ENCODE data around the gene GPR55.

Gene GPR55

DNA sequence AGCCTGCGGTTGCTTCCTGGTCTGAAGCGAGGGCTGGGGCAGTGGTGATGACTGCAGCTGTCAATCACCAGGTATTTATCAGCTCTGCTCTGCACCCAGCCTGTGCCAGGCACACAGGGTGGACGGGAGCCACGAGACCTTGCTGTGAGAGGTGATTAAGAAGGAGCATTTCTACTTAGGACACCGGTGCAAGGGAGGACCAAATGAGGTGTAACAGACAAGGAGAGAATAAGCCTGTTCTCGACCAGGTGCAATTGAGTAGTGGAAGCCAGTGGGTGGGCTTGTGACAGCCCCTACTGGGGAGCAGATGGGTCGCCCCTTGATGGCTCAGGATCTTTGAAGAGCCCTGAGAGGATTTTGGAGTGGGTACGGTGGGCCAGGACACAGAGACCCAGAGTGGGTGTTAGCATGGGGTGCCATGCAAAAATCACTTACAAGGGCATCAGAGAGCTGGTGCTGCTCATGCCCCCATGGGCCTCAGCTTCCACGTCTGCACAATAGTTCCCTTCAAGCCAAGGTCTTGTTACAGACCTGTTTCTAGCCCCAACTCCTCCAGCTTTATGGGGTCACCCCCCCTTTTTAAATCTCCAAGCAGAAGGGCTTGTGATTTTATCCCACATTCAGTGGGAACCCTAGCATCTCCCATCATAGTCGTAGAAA lies 24.6 kb downstream of the GPR55 start:
- DNase-seq (ENCODE audit: low read depth in 2 of 2) = no peak

DNA sequence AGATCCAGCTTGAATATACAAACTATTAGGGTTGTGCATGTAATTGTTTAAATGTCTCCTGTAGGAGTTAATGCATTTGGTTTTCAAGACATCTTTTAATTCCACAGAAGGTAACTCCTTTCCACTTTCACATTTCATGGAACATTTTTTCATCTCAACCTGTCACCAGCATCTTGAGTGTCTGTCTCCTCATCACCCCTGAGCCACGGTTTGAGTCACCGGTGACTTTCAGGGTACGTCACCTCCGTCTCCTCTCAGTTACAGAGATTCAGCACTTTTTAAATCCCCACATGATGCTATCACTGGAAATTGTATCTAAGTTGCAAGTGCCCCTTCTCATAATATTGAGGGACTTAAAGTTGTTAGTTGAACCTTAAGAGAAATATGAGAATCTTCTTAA lies 25.3 kb downstream of the GPR55 start:
- no peak for DNase-seq (ENCODE audit: low read depth in 2 of 2)

DNA sequence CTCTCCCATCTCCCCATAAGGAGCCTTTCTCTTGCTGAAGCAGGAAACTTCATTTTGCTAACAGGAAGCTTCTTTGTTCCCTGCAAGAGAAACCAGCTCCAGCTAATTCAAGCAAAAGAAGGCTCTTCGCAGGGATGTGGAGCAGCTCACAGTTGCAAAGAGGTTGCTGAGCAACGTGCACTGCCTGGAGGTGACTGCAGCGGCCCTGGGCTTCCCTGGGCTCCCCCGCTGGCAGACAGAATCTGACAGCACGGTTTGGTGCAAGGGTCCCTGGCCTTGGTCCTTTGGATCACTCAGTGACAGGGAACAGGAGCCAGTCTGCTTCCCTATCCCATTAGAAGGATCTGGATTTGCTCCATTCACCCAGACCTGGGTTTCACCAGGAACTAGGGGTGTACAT lies 25.8 kb downstream of the GPR55 start:
- DNase-seq (ENCODE audit: low read depth in 2 of 2) = no peak

DNA sequence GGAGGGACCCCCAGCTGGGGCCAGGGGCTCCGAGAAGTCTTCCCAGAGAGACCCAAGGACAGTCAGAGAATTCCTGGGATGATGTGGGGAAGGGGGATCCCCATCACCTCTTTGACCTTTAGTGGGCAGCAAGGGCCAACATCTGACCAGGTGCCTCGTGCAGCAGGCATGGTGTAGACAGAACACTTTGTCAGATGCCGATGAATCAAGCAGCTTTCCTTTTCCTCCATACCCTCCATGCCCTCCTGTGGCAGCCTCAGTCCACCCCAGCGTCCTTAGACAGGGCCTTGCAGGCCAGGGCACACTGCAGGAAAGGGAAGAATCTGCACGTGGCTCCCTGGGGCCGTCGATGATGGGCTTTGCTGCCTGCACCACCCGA lies 26.3 kb downstream of the GPR55 start:
- DNase-seq (ENCODE audit: low read depth in 2 of 2) = no peak

DNA sequence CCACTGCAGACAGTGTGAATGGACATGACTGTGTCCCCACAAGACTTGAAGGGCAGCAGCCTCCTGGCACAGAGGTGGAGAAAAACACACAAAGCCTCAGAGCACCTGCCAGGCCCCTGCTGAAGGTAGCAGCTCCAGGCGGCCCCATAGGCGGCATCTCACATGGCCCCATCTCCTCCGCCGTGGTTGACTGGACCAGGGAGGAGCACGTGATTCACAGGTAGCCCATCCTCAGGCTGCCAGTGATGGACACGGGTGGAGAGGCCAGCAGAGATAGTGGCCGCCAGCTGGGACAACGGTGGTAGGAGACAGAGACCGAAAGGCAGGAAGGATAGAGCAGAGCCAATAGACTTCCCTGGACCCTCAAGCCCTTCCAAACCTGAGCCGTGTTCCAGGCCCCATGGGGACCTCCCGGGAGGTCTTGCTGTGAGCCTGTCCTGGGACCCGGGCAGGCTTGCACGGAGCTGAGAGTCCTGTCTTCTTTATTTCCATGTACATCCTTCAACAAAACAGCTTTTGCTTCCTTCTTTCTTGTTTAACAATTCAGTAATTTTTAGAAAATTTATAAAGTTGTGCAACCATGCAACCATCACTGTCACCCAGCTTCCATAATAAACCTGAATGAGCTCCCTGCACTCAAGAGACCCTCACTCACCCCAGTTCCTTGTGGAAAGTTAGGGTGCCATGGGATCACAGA lies 26.9 kb downstream of the GPR55 start:
- no peak for DNase-seq (ENCODE audit: low read depth in 2 of 2)

DNA sequence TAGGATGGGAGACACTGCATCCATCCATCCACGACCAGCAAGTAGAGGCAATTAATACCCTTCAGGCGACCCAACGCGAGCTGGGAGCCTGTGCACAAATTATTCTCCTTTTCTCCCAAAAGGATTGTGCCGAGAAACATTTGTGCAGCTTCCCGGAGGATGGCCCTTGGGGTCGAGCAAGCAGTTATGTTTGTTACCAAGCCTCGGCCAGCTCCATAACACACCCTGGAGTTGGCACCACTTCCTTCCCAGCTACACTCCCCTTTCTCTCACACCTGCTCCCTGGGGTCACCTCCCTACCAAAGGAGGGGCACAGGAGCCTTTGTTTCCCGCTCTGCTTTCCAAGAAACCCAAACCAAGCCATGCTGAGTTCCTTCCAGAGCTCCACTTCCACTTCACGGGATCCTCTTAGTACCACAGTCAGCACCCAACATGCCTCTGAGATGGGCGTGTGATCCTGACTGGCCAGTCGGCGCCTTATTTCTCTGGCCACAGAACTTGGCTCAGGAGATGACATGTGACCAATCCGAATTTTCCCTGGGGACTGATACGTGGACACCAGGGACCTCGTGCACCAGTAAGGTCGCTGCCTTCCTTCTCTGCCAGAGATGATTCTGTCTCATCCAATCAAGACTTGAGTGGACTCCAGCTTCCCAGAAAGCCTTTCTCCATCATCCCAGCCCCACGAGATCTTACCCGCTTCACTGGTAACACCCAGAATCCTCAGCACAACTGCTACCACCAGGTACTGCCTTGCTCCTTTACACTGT lies 28.5 kb downstream of the GPR55 start:
- no peak for DNase-seq (ENCODE audit: low read depth in 2 of 2)

DNA sequence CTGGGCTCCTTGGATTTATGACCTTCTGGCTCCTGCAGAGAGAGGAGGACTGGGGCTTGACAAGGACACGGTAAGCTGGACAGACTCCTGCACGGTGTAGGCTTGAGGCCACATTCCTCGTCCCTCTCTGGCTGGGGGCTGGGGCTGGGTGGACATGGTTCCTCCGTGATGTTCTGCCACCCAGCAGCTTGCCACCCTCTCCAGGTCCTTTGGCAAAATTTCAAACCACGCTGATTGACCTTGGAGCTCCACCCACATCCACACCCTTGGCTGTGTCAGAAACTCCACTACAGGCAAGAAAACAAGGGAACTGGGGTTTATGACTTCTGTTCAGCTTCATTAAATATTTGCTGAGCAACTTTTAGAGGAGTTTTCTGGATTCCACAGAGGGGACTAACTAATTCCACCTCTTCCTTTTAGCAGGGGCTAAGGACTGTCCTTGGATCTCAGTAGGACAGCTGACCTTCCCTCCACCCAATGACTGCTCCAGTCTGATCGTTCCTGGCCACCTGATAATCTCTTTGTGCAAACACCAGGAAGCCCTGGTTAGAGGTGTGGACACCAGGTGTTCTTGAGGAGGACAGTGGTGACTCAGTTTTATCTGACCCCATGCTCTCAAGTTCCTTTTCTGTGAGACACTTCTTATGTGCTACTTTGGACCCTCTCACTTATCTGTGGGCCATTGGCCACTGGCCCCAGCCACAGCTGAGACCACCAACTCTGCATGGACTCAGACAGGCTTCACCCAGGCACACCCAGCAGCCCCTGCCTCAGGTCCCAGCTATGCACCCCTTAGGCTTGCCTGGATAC lies 29.3 kb downstream of the GPR55 start:
- no peak for DNase-seq (ENCODE audit: low read depth in 2 of 2)

DNA sequence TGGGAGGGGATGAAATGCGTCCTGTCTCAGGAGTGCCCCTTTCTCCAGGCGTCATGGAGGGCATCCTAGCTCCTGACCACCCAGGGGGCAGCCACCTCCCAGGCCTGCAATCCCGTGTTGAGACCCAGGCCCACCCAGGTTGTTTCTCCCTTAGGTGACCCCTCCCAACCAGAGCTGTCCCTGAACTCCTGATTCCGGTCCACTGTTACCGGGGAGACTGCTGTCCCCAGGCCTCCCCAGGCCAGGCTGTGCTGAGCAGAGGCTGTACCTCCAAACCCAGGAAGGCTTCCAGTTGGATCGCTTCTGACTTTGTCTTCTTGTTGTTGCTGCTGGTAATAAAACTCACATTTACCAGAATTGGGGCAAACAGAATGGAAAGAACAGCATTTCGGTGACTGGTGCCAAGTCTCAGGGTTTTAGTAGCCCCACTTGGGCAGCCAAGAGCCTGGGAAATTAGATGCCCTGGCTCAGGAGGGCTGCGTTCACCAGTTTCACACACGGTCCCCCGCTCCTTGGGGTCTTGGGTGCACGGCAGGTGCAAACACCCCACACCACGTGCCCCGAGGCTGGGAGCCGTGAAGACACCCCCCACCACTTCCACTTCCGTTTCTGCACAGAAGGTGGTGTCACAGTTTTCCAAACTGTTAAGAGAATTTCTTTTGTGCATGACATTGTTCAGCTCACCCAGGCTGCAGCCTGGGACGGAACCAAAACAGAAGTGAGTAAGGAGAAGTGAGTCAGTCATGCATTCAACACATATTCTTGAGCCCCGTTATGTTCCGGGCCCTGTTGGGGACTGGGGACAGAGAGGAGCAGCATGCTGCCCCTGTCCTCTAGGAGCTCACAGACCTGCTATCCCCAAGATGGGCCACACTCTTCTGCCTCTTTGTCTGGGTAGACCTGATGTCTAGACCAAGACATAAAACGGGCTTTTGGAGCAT lies 30.9 kb downstream of the GPR55 start:
- DNase-seq (ENCODE audit: low read depth in 2 of 2) = no peak

DNA sequence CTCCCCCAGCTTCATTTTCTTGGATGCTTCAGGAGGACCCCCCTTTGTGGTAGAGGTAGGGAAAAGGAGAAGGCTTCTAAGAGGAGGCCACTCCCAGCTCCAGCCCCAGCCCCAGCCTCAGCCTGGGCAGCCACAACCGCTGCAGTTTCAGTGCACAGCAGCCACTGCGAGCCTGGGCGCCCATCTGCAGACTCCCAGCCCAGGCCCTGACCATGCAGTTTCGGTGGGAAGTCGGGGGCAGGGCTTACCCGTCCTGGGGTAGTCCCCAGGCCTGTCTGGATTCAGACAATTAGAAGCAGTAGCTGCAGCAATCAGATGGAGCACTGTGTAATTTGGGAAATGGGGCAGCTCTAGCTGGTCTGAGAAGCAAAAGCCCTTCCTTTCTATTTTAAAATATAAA lies 31.7 kb downstream of the GPR55 start:
- DNase-seq (ENCODE audit: low read depth in 2 of 2) = no peak

DNA sequence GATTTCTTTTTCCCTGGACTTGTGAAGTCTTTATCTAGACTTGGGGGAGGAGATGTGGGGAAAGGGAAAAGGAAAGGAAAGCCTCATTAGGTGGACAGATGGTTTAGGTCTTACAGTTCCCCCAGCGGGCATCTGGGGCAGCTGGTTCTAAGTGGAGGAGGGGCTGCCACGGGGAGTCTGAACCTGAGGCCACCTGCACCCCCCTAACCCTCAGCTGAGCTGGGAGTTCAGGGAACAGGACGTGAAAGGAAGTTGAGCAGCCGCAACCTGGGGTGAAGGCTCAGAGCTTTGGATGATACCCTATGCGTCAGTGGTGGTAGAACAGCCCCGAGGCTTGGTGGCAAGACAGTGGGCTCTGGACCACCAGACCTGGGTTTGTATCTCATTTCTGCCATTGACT lies 33.5 kb downstream of the GPR55 start:
- no peak for DNase-seq (ENCODE audit: low read depth in 2 of 2)

DNA sequence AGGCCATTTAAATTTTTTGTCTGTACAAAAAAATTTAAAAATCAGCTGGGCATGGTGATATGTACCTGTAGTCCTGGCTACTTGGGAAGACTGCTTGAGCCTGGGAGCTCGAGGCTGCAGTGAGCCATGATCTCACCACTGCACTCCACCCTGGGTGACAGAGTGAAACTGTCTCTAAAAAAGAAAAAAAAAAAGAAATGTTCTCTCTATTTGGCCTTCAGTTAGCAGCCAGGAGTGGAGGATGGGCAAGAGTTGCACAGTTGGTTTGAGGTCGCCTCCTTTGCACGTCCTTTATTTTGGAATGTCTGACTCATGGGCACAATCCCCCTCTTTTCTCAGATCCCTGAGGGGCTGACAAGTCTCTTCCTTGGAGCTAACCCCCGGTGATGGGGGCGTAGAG lies 34.0 kb downstream of the GPR55 start:
- DNase-seq (ENCODE audit: low read depth in 2 of 2) = no peak

DNA sequence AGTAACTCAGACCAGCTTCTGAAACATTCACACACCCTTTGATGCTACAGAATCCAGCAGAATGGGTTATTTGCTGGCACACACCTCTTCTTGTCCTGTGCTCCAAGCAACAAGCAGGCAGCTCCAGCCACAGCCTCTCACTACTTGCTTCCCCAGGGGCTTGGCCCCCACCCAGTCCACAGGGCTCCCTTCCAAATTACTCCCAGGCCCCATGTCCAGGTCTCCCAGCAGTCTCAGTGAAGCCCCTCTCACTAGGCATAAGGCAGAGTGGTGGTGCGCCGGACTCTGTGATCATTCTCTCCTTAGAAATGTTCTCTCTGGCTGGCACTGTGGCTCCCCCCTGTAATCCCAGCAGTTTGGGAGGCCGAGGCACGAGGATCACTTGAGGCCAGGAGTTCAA lies 34.4 kb downstream of the GPR55 start:
- no peak for DNase-seq (ENCODE audit: low read depth in 2 of 2)

DNA sequence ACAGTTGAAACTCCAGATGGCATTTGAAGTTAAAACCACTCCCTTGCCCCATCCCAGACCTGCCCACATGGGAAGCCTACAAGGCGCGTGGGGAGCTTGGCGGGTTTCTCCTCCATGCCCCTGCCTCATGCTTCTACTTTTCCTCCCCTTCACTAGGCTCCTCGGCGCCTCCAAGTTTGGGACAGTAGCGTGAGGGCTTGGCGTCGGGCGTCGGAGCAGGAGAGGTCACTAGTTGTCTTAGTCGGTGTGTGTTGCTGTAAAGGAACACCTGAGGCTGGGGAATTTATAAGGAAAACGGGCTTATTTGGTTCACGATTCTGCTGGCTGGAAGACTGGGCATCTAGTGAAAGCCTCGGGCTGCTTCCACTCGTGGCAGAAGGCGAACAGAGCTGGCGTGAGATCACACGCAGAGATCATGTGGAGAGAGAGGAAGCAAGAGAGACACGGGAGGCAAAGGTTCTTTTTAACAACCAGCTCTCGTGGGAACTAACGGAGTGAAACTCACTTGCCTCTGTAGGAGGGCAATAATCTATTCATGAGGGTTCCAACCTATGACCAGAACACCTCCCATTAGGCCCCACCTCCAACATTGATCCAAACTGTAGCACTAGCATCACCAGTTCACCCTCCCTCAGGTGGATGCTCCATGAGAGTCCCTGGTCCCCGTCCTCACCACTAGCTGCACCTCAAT lies 35.0 kb downstream of the GPR55 start:
- DNase-seq (ENCODE audit: low read depth in 2 of 2) = no peak

DNA sequence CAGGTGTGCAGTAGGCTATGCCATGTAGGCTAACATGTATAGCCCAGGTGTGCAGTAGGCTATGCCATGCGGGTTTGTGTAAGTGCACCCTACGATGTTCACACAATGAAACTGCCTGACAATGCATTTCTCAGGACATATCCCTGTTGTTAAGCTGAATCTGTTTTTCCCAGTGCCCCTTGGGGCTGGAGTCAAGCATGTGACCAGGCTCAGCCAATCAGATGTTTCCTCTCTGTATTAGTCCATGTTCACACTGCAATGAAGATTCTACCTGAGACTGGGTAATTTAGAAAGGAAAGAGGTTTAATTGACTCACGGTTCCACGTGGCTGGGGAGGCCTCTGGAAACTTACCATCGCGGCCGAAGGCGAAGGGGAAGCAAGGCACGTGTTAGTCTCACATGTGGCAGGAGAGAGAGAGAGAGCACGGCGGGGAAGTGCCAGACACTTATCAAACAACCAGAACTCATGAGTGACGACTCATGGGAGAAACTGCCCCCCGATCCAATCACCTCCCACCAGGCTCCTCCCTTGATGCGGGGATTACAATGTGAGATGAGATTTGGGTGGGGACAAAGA lies 36.1 kb downstream of the GPR55 start:
- no peak for DNase-seq (ENCODE audit: low read depth in 2 of 2)

DNA sequence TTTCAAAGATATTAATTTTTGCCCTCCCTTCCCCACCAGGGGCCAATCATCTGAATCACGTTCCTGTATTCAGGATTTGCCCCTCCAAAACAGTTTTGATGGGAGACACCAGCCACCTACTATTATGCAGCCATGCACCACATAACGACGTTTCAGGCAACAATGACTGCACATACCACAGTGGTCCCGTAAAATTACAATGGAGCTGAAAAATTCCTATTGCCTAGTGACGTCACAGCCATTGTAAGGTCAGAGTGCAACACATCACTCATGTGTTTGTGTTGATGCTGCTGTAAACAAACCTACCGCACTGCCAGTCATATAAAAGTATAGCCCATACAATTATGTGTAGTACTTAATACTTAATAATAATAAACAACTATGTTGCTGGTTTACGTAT lies 37.7 kb downstream of the GPR55 start:
- no peak for DNase-seq (ENCODE audit: low read depth in 2 of 2)

DNA sequence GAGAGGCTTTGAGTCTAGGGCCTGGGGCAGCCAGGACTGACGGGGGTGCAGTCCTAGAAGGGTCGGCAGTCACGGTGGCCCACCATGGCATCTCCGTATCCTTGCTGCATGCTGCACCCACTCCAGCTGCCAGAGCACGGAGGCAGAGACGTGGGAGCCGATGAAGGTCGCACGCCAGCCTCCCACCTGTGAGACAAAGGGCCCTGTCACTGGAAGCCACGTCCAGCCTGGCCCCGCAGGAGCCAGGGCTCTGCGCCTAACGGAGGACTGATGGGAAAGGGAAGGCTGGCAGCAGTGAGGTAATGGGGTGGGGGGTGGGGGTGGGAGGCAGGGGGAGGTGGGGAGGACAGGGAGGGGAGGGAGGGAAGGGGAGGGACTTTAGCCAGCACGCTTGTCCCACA lies 38.4 kb downstream of the GPR55 start:
- DNase-seq (ENCODE audit: low read depth in 2 of 2) = no peak

DNA sequence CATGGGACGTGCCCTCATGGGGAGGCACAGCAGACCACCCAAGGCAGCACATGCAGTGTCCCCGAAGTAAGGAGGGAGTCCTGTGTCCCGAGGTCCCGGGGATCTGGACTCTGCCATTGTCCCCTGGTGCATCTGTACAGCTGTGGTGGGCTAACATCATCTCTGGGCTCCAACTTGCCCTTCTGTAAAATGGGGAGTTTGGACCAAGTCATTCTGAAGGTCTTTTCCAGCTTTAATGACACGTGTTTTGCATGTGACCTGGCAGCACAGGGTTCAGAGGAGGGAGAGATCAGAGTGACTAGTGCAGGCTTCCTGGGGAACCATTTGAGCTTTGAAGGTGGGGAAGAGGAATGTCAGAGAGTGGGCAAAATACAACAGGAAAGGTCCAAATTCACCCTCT lies 38.8 kb downstream of the GPR55 start:
- DNase-seq (ENCODE audit: low read depth in 2 of 2) = no peak

DNA sequence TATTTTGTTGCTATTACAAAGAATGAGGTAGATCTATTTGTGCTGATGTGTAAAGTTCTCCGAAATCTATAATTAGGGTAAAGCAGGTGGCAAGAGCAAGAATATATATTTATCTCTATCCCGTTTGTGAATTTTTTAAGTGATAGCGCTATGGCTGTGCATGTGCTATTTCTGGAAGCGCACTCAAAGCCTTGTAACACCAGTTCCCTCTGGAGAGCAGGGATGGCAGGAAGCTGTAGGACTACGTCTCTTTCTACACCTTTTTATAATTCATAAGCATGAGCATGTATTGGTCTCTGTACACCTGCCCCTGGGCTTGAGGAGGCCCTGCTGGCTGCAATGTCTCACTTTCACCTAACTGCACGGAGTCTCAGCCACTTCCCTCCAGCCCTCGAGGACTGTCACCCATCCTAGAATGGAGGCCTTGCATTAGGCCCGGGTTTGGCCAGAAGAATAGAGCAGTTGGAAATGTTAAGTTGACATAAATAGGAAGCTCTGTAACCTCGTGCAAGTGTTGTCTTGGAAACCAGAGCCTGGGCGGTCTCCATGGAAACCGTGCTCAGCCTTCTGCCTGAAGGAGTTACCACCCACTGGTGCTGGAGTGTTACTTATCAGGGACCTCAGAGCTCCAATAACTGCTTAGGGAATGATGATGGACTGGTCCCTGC lies 39.4 kb downstream of the GPR55 start:
- DNase-seq (ENCODE audit: low read depth in 2 of 2) = no peak

DNA sequence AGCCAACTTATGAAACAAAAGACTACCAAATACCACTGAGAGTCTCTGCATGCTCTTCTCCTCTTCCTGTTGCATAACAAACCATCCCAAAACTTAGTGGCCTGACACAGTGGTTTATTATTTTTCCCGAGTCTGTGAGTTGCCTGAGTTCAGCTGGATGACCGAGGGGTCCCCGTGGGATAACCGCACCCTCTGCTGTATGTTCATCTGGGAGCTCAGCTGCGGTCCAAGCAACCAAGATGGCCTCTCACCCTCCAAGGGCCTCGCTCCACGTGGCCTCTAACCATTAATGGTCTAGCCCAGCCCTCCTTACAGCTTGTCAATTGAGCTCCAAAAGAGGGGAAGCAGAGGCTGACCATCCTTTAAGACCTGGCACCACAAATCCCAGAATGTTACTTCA lies 43.2 kb downstream of the GPR55 start:
- no peak for DNase-seq (ENCODE audit: low read depth in 2 of 2)

DNA sequence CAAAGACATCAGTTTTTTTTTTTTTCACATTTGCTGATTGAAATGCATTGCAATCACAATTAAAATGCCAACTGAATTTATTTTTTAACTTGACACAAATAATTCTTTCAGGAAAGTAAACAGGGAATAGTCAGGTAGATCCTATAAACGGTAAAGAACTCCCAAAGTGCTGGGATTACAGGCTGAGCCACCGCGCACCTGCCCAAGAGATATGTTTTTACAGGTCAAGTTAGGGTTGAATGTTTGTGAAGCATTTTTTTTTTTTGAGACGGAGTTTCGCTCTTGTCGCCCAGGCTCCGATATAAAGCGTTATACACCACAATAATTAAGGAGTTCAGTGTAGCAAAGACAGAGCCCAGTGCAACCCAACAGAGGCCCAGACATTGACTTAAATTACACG lies 45.2 kb downstream of the GPR55 start:
- DNase-seq (ENCODE audit: low read depth in 2 of 2) = no peak
